GM18517 (cell line): ENCODE results near the gene PSPN.
"Not testable (repeated sequence)": the region's sequence is repeated elsewhere in the genome, so short reads cannot be mapped to it uniquely, and the experiment has no call there.

Source experiments
- ATAC-seq: cut with Tn5 transposase; IDR thresholded peaks from one replicate; pipeline ENCODE4 v1.9.1; 2021; ENCODE audit warnings: mild to moderate bottlenecking, moderate library complexity; ENCODE audit not compliant: unreplicated experiment

The PSPN gene

GRCh38 chr19:6374161-6374709, 1.5 kb downstream of the PSPN start:
- ATAC-seq: no peak

- no peak for ATAC-seq
Observed at GRCh38 chr19:6373813-6374108, 2.0 kb downstream of the PSPN start.

- no peak for ATAC-seq
Observed at GRCh38 chr19:6373096-6373812, 2.5 kb downstream of the PSPN start.

- peak; percentile 84 for ATAC-seq
Observed at GRCh38 chr19:6372594-6373095, 3.1 kb downstream of the PSPN start, which contains the start of gene ALKBH7. ALKBH7 (plus strand) TSS chr19:6372794; CDS start chr19:6372821, 27 bp downstream.

GRCh38 chr19:6364353-6364752, 11.4 kb downstream of the PSPN start:
- no peak for ATAC-seq

- no peak for ATAC-seq
Observed at GRCh38 chr19:6362351-6362801, 13.4 kb downstream of the PSPN start.

- ATAC-seq: no peak
Observed at GRCh38 chr19:6362027-6362350, 13.7 kb downstream of the PSPN start.

- ATAC-seq: not testable (repeated sequence)
Observed at GRCh38 chr19:6360857-6361216, 14.9 kb downstream of the PSPN start.

GRCh38 chr19:6360445-6360844, 15.3 kb downstream of the PSPN start:
- not testable (repeated sequence) for ATAC-seq

- ATAC-seq: no peak
Observed at GRCh38 chr19:6359568-6360341, 16.0 kb downstream of the PSPN start.

- no peak for ATAC-seq
Observed at GRCh38 chr19:6358003-6358402, 17.7 kb downstream of the PSPN start.

- no peak for ATAC-seq
Observed at GRCh38 chr19:6357174-6357573, 18.6 kb downstream of the PSPN start.

- ATAC-seq: not testable (repeated sequence)
Observed at GRCh38 chr19:6355321-6356040, 20.3 kb downstream of the PSPN start.

GRCh38 chr19:6354098-6354674, 21.5 kb downstream of the PSPN start:
- no peak for ATAC-seq

- no peak for ATAC-seq
Observed at GRCh38 chr19:6352381-6353165, 23.2 kb downstream of the PSPN start.

- no peak for ATAC-seq
Observed at GRCh38 chr19:6350688-6351087, 25.0 kb downstream of the PSPN start.

GRCh38 chr19:6349271-6349670, 26.5 kb downstream of the PSPN start:
- ATAC-seq: not testable (repeated sequence)

GRCh38 chr19:6343462-6343861, 32.3 kb downstream of the PSPN start:
- ATAC-seq: no peak

GRCh38 chr19:6340493-6341201, 35.1 kb downstream of the PSPN start:
- no peak for ATAC-seq
